Measurements from ENCODE around the gene FAM236D.
"Not testable (repeated sequence)": the region's sequence is repeated elsewhere in the genome, so short reads cannot be mapped to it uniquely, and the experiment has no call there.

DNA sequence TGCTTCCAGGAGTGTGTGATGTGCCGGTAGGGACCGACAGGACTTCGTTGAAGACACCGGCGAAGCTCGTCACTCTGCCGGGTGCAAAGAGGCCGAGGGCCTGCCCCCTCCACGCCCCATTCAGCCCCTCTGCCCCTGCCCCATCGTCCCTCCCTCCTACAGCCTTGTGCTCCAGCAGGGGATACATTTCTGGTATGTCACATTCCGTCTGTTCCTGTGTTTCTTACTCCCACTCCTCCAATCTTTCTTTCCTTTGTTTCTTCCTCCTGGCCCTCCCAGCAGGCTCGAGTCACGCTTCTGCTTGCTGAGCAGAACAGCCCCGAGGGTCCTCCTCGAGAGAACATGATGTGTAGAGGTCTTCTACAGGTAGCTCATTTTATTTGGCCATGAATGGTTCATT is 25.4 kb downstream of the FAM236D start, which contains the start of gene FAM236B:
- TF ChIP-seq, protein P1, sequence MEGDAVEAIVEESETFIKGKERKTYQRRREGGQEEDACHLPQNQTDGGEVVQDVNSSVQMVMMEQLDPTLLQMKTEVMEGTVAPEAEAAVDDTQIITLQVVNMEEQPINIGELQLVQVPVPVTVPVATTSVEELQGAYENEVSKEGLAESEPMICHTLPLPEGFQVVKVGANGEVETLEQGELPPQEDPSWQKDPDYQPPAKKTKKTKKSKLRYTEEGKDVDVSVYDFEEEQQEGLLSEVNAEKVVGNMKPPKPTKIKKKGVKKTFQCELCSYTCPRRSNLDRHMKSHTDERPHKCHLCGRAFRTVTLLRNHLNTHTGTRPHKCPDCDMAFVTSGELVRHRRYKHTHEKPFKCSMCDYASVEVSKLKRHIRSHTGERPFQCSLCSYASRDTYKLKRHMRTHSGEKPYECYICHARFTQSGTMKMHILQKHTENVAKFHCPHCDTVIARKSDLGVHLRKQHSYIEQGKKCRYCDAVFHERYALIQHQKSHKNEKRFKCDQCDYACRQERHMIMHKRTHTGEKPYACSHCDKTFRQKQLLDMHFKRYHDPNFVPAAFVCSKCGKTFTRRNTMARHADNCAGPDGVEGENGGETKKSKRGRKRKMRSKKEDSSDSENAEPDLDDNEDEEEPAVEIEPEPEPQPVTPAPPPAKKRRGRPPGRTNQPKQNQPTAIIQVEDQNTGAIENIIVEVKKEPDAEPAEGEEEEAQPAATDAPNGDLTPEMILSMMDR (IDR thresholded peaks at IDR 0.05) = not testable (repeated sequence)
- TF ChIP-seq POLR2A (IDR thresholded peaks at IDR 0.05) = not testable (repeated sequence)
